GM21515 (cell line): ENCODE measurements around the gene FAM9C.
"Not testable (repeated sequence)": the region's sequence is repeated elsewhere in the genome, so short reads cannot be mapped to it uniquely, and the experiment has no call there.

Source experiments
- ATAC-seq: cut with Tn5 transposase; IDR thresholded peaks from one replicate; pipeline ENCODE4 v1.9.1; 2021; ENCODE audit not compliant: unreplicated experiment

The FAM9C gene

DNA sequence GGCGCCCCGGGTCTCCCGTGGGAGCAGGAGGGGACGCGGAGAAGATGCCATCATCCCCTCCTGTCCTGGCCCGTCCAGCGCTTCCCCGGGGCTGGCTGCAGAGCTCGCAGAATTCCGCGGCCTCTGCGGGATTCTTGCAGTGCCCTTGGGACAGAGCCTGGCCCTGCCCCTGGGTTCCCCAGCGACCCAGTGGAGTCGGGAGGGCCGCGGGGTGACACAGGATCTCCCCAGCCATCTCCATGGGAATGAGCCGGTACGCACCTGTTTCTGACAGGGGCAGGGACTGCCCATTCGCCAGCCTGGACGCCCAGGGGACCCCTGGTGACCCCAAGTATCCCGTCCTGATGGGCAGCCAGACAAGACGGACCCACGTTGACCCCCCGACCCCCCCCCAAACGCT lies 482 bp downstream of the FAM9C start:
- no peak for ATAC-seq

DNA sequence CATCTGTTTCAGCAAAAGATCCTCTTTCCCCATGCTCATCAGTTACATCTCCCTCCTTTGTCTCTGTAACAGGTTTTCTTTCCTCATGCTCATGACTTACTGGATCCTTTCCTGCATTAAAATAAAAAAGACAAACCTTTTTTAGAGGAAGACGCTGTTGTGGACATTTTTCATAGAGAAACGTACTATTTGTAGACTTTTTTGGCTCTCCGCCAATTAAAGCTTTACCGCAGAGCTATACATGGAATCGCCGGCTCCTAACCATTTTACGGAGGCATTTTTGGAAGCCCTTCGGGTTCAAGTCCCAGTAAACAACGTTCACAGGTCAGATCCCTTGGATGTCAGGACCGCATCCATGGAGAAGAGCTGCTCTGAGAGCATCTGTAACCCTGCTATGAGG lies 1.3 kb downstream of the FAM9C start:
- no peak for ATAC-seq

DNA sequence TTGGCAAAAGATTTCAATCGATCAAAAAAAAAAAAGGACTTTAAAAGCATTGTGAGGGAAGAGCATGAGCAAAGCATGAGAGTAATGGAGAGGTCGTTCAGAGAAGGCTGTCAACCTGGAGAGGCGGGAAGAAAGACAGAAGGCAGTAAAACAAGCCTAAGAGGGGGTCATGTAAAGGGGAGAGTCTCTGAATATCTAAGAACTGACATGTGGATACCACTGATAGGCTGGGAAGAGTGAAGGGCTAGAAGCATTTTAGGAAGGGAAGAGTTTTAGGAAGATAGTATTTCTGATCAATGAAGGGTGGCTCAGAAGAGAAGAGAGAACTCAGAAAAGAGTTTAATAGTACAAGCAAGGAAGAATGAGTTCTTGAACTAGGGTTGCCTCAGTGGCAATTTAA lies 7.5 kb downstream of the FAM9C start:
- no peak for ATAC-seq

GRCh38 chrX:13033193-13033592 lies 11.2 kb downstream of the FAM9C start:
- no peak for ATAC-seq

- no peak for ATAC-seq
These were observed 14.3 kb downstream of the FAM9C start for GRCh38 chrX:13029887-13030771.

GRCh38 chrX:13029637-13029886 lies 14.9 kb downstream of the FAM9C start:
- no peak for ATAC-seq

- ATAC-seq = no peak
These were observed 15.4 kb downstream of the FAM9C start for GRCh38 chrX:13028871-13029636.

- no peak for ATAC-seq
These were observed 17.4 kb downstream of the FAM9C start for GRCh38 chrX:13026877-13027652.

DNA sequence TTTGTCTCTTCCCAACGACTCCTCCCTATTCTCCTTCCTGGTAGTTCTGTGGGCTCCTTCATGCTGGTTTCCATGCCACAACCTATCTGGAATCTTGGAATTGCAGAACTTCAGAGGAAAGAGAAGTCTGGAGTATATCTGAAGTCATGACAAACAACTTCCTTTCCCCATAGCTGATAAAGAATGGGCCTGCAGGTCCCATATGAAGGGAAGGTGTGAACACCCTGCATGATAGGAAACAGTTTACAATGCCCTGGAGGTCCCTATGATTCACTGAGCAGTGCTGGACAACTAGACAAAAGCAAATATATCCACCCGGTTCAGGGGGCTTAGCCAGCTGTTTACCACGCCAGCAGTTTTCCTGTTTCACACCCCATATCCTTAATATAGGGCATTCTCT lies 19.4 kb downstream of the FAM9C start:
- no peak for ATAC-seq

DNA sequence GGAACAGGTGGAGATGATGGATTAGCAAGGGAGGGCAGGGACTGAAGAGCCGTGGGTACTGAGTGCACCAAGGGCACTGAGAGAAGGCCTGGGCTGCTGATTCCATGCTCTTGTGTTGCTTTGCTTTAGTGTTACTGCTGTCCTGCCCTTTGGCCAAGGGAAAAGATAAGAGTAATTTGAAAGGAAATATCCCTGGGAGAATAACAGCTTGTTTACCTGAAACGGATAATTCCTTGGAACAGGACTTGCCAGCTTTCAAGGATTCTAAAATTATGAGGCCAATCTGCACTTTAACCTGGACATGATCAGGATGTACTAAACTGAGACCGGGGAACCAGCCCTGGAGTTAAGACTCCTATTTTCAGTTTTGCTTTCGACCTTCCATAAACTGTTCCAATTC lies 20.4 kb downstream of the FAM9C start:
- no peak for ATAC-seq

- no peak for ATAC-seq
These were observed 20.9 kb downstream of the FAM9C start for GRCh38 chrX:13023567-13023966.

DNA sequence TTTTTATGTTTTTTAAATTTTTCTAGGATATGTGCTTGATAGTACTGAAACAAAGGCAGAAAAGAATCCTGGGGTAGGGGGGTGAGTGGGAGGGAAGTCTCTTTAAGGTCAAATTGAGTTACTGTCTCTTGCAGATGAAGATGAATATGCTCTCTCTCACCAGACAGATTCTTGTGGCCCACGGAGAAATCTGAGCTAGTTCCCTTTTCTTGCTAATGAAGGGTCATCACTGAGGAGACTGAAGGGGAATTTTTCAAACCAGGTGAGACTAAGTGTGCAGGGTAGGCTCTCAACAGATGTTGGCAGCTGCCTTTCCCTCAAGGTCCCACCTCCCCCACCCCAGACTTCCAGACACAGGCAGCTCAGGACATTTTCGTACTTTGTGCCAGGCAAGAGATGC lies 21.5 kb downstream of the FAM9C start:
- peak; percentile 55 for ATAC-seq

- not testable (repeated sequence) for ATAC-seq
These were observed 27.7 kb downstream of the FAM9C start for GRCh38 chrX:13016731-13017130.

- ATAC-seq = no peak
These were observed 28.7 kb downstream of the FAM9C start for GRCh38 chrX:13015536-13016236.

DNA sequence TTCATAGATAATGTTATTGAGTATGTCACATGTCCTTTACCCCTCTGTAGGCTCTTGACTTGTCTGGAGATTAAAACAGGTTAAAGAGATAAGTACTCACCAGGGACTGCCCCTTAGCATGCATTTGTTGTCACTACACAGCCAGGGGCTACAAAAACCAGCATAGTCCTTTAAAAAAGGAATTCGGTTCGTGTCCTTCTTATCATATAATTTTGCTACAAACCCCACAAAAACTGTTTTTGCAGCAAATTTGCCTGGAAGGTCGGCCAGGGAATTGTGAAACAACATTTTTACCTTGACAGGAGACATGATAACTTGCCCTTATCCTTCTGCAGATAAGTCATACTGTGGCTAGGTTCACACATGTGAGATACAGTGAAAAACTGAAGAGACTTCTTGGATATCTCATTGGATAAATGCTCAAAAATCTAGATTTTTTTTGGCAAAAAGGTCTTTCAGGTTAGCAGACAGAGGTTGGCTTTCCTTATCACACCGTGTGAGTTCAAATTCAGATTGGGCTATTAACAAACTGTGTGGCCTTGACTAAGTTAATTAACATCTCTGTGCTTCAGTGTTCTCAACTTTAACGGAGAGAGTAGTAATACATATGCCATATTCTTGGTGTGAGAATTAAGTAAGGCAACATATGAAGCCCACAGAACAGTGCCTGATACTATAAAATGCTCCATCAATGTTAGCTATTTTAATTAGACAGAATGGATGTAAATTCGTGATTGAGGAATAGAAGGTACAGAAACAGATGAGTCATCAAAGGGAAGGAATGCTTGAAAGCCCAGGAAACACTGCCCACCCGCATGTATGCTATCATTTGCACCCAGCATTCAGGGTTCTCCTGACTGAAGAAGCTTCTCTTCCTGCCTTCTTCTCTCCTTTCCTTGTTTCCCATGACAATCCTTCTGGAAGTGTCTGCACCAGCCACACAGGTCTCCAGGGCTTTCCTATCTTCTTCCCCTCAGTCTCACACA lies 30.0 kb downstream of the FAM9C start:
- ATAC-seq = peak; percentile 26

DNA sequence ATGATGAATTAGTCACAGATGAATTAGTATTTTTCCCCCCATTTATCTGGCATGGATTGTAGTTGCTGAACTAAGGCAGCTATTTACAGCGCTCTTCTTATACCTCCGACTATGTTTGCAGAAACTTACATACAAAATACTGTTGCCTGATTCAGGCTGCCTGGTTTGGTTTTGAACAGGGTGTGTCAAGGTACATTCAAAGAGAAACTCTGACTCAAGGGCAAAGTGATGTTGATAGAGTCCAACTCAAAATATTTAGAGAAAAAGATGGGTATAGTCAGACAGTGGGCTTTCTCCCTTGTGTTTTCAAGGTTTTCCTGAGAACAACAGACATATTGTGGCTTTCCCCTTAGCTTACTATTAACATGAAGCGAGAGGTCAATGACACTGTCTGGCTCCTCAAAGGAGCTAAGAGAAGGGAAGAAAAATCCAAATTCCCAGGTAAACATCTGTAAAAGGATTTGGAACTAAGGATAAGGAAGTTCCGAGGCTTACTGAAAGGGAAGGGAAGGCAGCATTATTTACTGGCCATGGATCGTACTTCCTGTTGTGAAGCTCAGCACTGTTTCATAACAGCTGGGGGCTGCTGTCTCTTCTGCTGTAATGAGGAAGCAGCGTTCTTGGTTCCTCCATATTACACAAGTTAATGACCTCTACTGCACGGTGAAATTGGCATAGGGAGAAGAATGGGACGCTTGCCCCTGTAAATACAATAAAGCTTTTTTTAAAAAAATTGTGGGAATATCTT lies 30.9 kb downstream of the FAM9C start:
- peak; percentile 63 for ATAC-seq

GRCh38 chrX:13010546-13010945 lies 33.9 kb downstream of the FAM9C start:
- no peak for ATAC-seq

DNA sequence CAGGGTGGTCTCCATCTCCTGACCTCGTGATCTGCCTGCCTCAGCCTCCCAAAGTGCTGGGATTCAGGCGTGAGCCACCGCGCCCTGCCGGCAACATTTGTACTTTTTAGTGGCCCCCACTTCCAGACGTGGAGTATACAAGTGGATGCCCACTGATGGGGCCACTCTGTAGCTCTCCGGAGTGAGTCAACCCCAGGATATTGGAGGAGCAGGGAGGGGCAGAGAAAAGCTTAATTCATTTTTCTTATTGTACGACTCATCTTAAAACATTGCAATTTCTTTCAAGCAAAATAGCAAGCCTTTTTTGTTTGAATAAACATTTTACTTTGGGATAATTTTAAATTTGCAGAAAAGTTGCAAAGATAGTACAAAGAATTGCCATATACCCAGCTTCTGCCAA lies 34.6 kb downstream of the FAM9C start:
- no peak for ATAC-seq

DNA sequence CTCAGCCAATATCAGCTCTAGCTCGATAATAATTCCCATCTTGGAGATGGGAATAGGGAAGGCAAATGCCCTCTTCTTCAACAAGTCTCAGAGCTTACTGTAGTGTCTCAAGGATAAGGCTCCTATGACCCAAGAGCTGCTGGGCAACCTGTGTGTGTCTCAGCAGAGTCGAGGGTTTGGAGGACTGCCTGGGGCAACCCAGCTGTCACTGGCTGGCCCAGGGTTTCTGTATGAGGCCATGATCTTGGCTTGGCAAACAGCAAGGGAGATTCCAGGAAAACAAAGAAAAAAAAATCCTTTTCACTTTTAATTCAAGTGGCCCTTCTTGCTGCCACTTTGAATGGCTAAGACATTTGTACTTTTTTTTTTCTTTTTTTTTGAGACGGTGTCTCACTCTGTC lies 35.1 kb downstream of the FAM9C start:
- no peak for ATAC-seq
